GM12878 (cell line): ENCODE data around the gene ELAPOR2. TPM values are rescaled to one million over a fixed set of nuclear protein-coding genes. Genes with fewer than 3 reads are reported as not detected.

ENCODE experiments used
- ATAC-seq: fragments of 200-7000 bp; cut with Tn5 transposase; 3 replicates; pipeline ENCODE4 v1.9.1; 2020; ENCODE audit warnings: mild to moderate bottlenecking, moderate library complexity
- BruUV-seq: library from RNA; stranded (reverse); fragments of 400-500 nt; replicated peaks from 2 replicates; lab custom pipeline; 2021; lab: Mats Ljungman, UMichigan
- CTCF ChIA-PET: fragments of 300-600 bp; sonication (Branson Sonifier 250); formaldehyde crosslinking; extraction: SDS; loops from one replicate; lab custom pipeline; 2021; ENCODE audit warnings: inconsistent platforms; lab: Yijun Ruan, JAX
- POLR2A ChIA-PET: fragments of 350-600 bp; formaldehyde crosslinking; extraction: SDS; loops from one replicate; lab custom pipeline; 2021; ENCODE audit warnings: inconsistent platforms; lab: Charles Lee
- RAD21 ChIA-PET: fragments of 300-600 bp; sonication (Branson Sonifier 250); formaldehyde crosslinking; loops from one replicate; lab custom pipeline; 2023; ENCODE audit warnings: antibody characterized with exemption; ENCODE audit not compliant: unreplicated experiment; lab: Charles Lee
- SMC1A ChIA-PET: fragments of 300-600 bp; sonication (Branson Sonifier 250); formaldehyde crosslinking; loops from one replicate; lab custom pipeline; 2023; ENCODE audit not compliant: unreplicated experiment, uncharacterized antibody; lab: Charles Lee
- DNase-seq: peaks from one replicate; pipeline ENCODE4 v3.0.0-alpha.2; 2011; ENCODE audit warnings: low read depth, low spot score
- FAIRE-seq: peaks from 3 replicates; lab custom pipeline; 2011; peaks lifted over from hg19 to GRCh38; lab: Jason Lieb, UNC
- H2AFZ ChIP-seq: 2 replicates; pipeline ENCODE4 v1.6.0; 2011; ENCODE audit warnings: low read depth, low read length, control low read depth; ENCODE audit not compliant: control insufficient read depth
- H3K27ac ChIP-seq: 2 replicates; pipeline ENCODE4 v1.5.1; 2011; ENCODE audit warnings: control low read depth; ENCODE audit not compliant: control insufficient read depth, insufficient read depth
- H3K27me3 ChIP-seq, 2 experiments: replicated peaks in 1 of 2; 2 replicates each; pipeline versions ENCODE4 v1.6.0 to v1.6.1; 2011; ENCODE audit warnings: low read length in 1 of 2; ENCODE audit not compliant: control insufficient read depth in 2 of 2, insufficient read depth in 2 of 2
- H3K36me3 ChIP-seq, 2 experiments: 2 replicates each; pipeline ENCODE4 v1.5.1; 2011; ENCODE audit warnings: low read length in 1 of 2; ENCODE audit not compliant: control insufficient read depth in 2 of 2, insufficient read depth in 2 of 2
- H3K4me1 ChIP-seq: 2 replicates; pipeline ENCODE4 v1.6.1; 2011; ENCODE audit warnings: mild to moderate bottlenecking, low read length, moderate library complexity, mixed read lengths; ENCODE audit not compliant: control insufficient read depth, insufficient read depth
- H3K4me2 ChIP-seq: 2 replicates; pipeline ENCODE4 v1.6.0; 2011; ENCODE audit warnings: control low read depth; ENCODE audit not compliant: control insufficient read depth, insufficient read depth
- H3K4me3 ChIP-seq: fragments of 200-600 bp; sonication (generic); 2 replicates; pipeline ENCODE4 v1.5.1; 2016
- H3K79me2 ChIP-seq: 2 replicates; pipeline ENCODE4 v1.6.0; 2011; ENCODE audit warnings: low read length; ENCODE audit not compliant: control insufficient read depth, insufficient read depth
- H3K9ac ChIP-seq: 2 replicates; pipeline ENCODE4 v1.8.0; 2011; ENCODE audit warnings: low read length, control low read depth, mixed read lengths; ENCODE audit not compliant: control insufficient read depth, insufficient read depth
- H3K9me3 ChIP-seq: replicated peaks from 3 replicates; pipeline ENCODE4 v1.5.1; 2011; ENCODE audit warnings: mild to moderate bottlenecking, low read length; ENCODE audit not compliant: control insufficient read depth, insufficient read depth
- H4K20me1 ChIP-seq: 2 replicates; pipeline ENCODE4 v1.6.0; 2011; ENCODE audit not compliant: control insufficient read depth, insufficient read depth
- EGR1 ChIP-seq, 2 experiments: IDR thresholded peaks; 1 replicate in 1 of 2; 2 replicates in 1 of 2; pipeline ENCODE4 v1.6.1; 2011 to 2012; ENCODE audit warnings: low read depth in 2 of 2, low read length in 2 of 2, borderline replicate concordance in 1 of 2, mild to moderate bottlenecking in 1 of 2, moderate library complexity in 1 of 2
- FOS ChIP-seq: IDR thresholded peaks from 3 replicates; pipeline ENCODE4 v1.6.1; 2011; ENCODE audit warnings: borderline replicate concordance; ENCODE audit not compliant: insufficient read length; ENCODE audit errors: extremely low read depth
- FOXM1 ChIP-seq: IDR thresholded peaks from 2 replicates; pipeline ENCODE4 v1.6.1; 2012; ENCODE audit warnings: low read depth, mild to moderate bottlenecking, inconsistent platforms, low read length, moderate library complexity
- MEF2A ChIP-seq: IDR thresholded peaks from 2 replicates; pipeline ENCODE4 v1.6.1; 2011; ENCODE audit warnings: low read depth, mild to moderate bottlenecking, low read length, moderate library complexity; ENCODE audit not compliant: insufficient read depth
- POU2F2 ChIP-seq: IDR thresholded peaks from 3 replicates; pipeline ENCODE4 v1.6.1; 2011; ENCODE audit warnings: low read depth, mild to moderate bottlenecking, low read length, borderline replicate concordance
- SREBF2 ChIP-seq: IDR thresholded peaks from 2 replicates; pipeline ENCODE4 v1.6.1; 2012; ENCODE audit warnings: mild to moderate bottlenecking, low read length
- ZZZ3 ChIP-seq: IDR thresholded peaks from 2 replicates; pipeline ENCODE4 v1.6.1; 2011; ENCODE audit warnings: low read depth; ENCODE audit not compliant: control insufficient read depth, insufficient read length
- WGBS: methylation state at CpG from one replicate; pipeline ENCODE4 v1.1.6; 2016; ENCODE audit warnings: low lambda C conversion rate; ENCODE audit not compliant: insufficient replicate concordance, insufficient coverage; ENCODE audit errors: missing lambda C conversion rate; 5-methylcytosine and 5-hydroxymethylcytosine counted together
- in situ Hi-C: fragments of 300-500 bp; cut with MboI; formaldehyde crosslinking; loops from 9 replicates; pipeline ENCODE4 v1.14.3; 2018; ENCODE audit warnings: mixed read lengths
- intact Hi-C: fragments of 100-400 bp; cut with micrococcal nuclease; formaldehyde crosslinking; loops from one replicate; pipeline ENCODE4 v1.14.2; 2022; ENCODE audit not compliant: unreplicated experiment
- polyA plus RNA-seq, 11 experiments: library from polyadenylated mRNA; depleted of rRNA in 4 of 11; unstranded in 6 of 11; stranded (reverse) in 5 of 11; fragments of >200 nt; fragmentation: Nextera tagmentation in 4 of 11; fragmentation: Illumina TruSeq in 1 of 11; extraction: Ambion mirVana in 4 of 11; extraction: Trizol in 1 of 11; gene quantifications; 1 replicate in 1 of 11; 2 replicates in 10 of 11; pipeline versions ENCODE4 v1.2.1 to v1.2.3, GENCODE V29; 2011 to 2016; ENCODE audit warnings: inconsistent platforms in 2 of 11, missing spikeins in 2 of 11, low read depth in 1 of 11
- total RNA-seq, 4 experiments: library from RNA; depleted of rRNA in 3 of 4; stranded (reverse); fragments of >200 nt in 3 of 4; fragmentation: Illumina TruSeq in 1 of 4; extraction: Trizol in 1 of 4; gene quantifications; 2 replicates each; pipeline versions ENCODE4 v1.2.1 to v1.2.3, GENCODE V29; 2013 to 2021
- TF ChIP-seq, protein P1 (sequence below): fragments of 450-650 bp; formaldehyde crosslinking; IDR thresholded peaks from 2 replicates; pipeline ENCODE4 v1.4.0; 2022; ENCODE audit warnings: mild to moderate bottlenecking, moderate library complexity

The ELAPOR2 gene
- total and polyA plus RNA-seq, 10 of the 15 experiments (the other 5 are each of a cell fraction or from before 2014, with no cell fraction given): 0.12 to 7.1 (median 3.8) TPM

DNA sequence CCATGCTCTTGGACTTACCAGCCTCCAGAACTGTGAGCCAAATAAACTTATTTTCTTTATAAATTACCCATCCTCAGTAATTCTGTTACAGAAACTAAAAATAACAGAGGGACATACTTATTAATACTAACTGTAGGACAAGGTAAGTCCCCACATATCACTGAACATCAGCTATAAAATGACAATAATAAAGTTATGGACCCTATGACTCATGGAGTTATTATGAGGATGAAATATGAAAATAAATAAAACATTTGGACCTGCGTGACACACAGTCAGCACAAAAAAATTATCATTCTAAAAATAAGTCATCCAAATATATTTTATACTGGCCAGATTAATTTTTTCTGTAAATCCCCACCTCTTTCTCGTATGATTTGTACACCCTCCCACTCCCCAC, 34.9 kb upstream of the ELAPOR2 start:
- no peak for ATAC-seq

More for the DNA sequence above, 34.9 kb upstream of the ELAPOR2 start:
- no peaks in the 10 kb centered on the region for H4K20me1 ChIP-seq
- H3K27ac ChIP-seq: no peak overlapping the region
- no peak overlapping the region for H3K4me3 ChIP-seq
- no peak overlapping the region for H3K9ac ChIP-seq
- TF ChIP-seq SREBF2 (no peak), EGR1 (IDR thresholded peaks at IDR 0.05; ENCODE audit: borderline replicate concordance in 1 of 2, low read depth in 2 of 2, low read length in 2 of 2) (no peak), FOS (no peak), ZZZ3 (no peak), MEF2A (no peak), FOXM1 (no peak), POU2F2 (no peak)
- TF ChIP-seq, protein P1, sequence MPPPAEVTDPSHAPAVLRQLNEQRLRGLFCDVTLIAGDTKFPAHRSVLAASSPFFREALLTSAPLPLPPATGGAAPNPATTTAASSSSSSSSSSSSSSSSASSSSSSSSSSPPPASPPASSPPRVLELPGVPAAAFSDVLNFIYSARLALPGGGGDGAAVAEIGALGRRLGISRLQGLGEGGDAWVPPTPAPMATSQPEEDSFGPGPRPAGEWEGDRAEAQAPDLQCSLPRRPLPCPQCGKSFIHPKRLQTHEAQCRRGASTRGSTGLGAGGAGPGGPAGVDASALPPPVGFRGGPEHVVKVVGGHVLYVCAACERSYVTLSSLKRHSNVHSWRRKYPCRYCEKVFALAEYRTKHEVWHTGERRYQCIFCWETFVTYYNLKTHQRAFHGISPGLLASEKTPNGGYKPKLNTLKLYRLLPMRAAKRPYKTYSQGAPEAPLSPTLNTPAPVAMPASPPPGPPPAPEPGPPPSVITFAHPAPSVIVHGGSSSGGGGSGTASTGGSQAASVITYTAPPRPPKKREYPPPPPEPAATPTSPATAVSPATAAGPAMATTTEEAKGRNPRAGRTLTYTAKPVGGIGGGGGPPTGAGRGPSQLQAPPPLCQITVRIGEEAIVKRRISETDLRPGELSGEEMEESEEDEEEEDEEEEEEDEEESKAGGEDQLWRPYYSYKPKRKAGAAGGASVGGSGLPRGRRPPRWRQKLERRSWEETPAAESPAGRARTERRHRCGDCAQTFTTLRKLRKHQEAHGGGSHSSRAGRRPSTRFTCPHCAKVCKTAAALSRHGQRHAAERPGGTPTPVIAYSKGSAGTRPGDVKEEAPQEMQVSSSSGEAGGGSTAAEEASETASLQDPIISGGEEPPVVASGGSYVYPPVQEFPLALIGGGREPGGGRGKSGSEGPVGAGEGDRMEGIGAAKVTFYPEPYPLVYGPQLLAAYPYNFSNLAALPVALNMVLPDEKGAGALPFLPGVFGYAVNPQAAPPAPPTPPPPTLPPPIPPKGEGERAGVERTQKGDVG (CRISPR knock-in tag): no peak
- intact Hi-C loops: no loop called here
- H3K4me1 ChIP-seq: no peaks in the 10 kb centered on the region
- DNase-seq: no peak
- ChIA-PET POLR2A (no interaction called here), CTCF (interaction anchor here (1.4 kb wide), 1 partner anchor 11 kb away, joined by 3 read pairs; no protein-coding TSS in a partner anchor), RAD21 (no interaction called here), SMC1A (no interaction called here)
- no peaks in the 10 kb centered on the region for H3K79me2 ChIP-seq
- no peaks in the 10 kb centered on the region for H3K27me3 ChIP-seq
- no peak for FAIRE-seq
- no peak overlapping the region for H3K4me2 ChIP-seq
- H3K9me3 ChIP-seq: no peaks in the 10 kb centered on the region
- H3K36me3 ChIP-seq: no peaks in the 10 kb centered on the region
- no TSS peak for BruUV-seq
- in situ Hi-C loops: no loop called here
- 8% methylated on average over 2 of the region's 2 CpGs for WGBS
- no peak overlapping the region for H2AFZ ChIP-seq
